ENCODE data around the gene SLC12A8. TPM values are rescaled to one million over a fixed set of nuclear protein-coding genes. Genes with fewer than 3 reads are reported as not detected.

Gene SLC12A8
- total RNA-seq, 4 donors from 2014 or later = 0.26 to 4.7 (median 0.58) TPM; not detected in 1

DNA sequence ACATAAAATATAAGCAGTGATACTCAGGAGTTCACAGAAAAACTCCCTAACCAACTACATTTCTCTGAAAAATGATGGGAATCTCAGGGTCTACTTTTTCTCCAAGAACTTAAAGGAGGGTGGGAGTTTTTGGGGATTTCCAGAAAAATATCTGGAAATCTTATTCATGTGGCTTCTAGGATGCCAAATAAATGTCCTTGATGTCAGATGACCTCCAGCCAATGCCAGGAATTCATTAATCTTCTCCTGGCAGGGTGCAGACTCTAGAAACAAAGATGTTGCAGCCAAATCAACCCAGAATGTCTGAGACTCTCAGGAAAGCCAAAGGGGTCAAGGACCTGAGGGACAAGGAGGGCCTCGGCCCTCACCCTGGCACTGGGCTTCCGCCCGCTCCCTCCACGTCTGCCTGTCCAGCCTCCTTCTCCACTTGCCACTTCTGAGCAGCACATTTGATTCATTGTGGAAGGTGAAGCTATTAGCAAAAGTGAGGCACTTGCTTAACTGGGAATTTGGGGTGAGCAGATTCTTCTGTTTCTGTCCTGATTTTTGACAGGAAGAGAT is 94.8 kb downstream of the SLC12A8 start:
- Histone ChIP-seq H3K4me3 (no peak overlapping the region), H3K9me3 (no peaks in the 10 kb centered on the region), H3K4me1 (peaks cover 0 to 9% of the 10 kb centered on the region in 2 donors), H3K27me3 (no peaks in the 10 kb centered on the region), H3K36me3 (no peaks in the 10 kb centered on the region), H3K27ac (no peak overlapping the region)
- no peak for TF ChIP-seq POLR2A (IDR thresholded peaks at IDR 0.05)
- TF ChIP-seq, protein P1, sequence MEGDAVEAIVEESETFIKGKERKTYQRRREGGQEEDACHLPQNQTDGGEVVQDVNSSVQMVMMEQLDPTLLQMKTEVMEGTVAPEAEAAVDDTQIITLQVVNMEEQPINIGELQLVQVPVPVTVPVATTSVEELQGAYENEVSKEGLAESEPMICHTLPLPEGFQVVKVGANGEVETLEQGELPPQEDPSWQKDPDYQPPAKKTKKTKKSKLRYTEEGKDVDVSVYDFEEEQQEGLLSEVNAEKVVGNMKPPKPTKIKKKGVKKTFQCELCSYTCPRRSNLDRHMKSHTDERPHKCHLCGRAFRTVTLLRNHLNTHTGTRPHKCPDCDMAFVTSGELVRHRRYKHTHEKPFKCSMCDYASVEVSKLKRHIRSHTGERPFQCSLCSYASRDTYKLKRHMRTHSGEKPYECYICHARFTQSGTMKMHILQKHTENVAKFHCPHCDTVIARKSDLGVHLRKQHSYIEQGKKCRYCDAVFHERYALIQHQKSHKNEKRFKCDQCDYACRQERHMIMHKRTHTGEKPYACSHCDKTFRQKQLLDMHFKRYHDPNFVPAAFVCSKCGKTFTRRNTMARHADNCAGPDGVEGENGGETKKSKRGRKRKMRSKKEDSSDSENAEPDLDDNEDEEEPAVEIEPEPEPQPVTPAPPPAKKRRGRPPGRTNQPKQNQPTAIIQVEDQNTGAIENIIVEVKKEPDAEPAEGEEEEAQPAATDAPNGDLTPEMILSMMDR (IDR thresholded peaks at IDR 0.05) = no peak
- intact Hi-C loops (cut with DNase I; ENCODE audit: low total_unique reads) = no loop called here
- no peak for DNase-seq

DNA sequence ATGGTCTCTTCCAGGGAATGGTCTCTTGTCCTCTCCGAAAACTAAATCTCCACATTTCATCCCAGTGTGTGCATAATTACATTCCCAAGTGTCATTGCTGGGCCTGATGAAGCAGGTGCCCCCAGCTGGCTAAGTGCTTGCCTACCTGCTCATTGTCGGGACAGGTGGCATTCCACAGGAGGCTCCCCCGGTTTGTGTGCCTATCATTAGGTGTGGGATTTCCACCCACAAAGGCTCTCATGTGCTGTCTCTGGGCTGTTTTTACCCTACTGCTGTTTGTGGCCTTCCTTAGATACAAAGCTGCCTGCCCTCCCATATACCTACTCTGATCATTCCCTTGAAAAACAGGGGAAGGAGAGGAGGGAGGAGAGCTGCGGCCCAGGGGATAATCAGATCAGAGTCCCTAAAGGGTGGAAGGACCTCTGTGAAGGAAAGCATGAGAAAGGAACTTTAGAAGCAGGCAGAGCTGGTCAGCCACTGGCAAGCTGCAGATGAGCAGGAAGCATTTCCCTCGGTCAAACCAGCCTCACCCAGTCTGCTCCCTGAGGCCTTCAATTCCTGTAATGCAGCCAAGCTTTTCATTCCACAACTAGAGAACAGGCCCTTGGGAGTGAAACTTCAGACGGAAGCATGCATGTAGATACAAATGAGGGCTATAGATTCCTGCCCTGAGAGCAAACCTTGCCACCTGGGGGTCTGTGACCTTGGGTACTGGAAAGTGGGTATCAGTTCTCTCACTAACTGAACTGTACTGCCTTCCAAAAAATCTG is 96.1 kb downstream of the SLC12A8 start:
- intact Hi-C loops (cut with DNase I; ENCODE audit: low total_unique reads) = no loop called here
- Histone ChIP-seq H3K4me3 (no peak overlapping the region), H3K36me3 (no peaks in the 10 kb centered on the region), H3K27ac (peak overlapping the region in 1 of 2 donors; percentile 38), H3K9me3 (no peaks in the 10 kb centered on the region), H3K4me1 (peaks cover 0 to 9% of the 10 kb centered on the region in 2 donors), H3K27me3 (no peaks in the 10 kb centered on the region)
- TF ChIP-seq POLR2A (IDR thresholded peaks at IDR 0.05) = no peak
- TF ChIP-seq, protein P1 (IDR thresholded peaks at IDR 0.05) = no peak
- DNase-seq = no peak

DNA sequence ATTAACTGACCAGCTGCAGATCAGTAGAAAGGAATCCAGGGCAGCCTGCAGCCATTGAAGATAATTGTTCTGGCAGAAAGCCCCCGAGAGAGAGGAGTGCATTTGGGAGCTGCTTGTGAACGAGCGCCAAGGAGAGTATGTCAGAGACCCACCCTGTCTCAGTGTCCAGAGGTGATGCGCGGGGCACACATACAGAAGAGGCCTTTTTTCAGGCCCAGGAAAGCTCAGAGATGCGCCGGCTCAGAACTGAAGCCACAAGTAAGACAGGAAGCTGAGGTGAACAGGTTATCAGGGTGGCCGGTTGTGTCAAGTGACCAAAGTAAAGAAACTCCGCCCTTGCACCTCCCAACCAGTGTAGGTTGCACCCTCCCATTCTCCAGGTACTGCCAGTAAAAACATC is 96.9 kb downstream of the SLC12A8 start:
- no peak overlapping the region for H3K27ac ChIP-seq
- TF ChIP-seq, protein P1 (IDR thresholded peaks at IDR 0.05) = no peak
- no peak for TF ChIP-seq POLR2A (IDR thresholded peaks at IDR 0.05)
- DNase-seq = no peak
- no peaks in the 10 kb centered on the region for H3K36me3 ChIP-seq
- no peak overlapping the region for H3K4me3 ChIP-seq
- H3K27me3 ChIP-seq = no peaks in the 10 kb centered on the region
- intact Hi-C loops (cut with DNase I; ENCODE audit: low total_unique reads) = no loop called here
- no peaks in the 10 kb centered on the region for H3K9me3 ChIP-seq
- peaks cover 0 to 9% of the 10 kb centered on the region in 2 donors for H3K4me1 ChIP-seq

DNA sequence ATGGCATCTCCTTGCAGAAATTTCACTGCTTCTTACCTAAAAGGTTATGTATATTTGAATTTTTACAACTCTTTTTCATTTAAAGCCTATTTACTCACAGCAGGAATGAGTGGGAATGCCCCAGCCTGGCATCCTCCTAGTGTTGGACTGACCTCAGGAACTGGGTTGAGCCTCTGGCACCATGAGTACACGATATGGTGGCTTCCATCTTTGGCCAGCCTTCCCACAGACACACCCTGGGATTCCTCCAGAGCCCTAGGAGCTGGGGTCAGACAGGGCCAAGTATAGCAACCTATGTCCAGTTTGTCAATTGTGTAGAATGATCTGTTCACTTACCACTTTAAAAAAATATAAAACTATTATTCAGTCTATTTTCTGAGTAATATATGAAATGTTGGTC is 99.6 kb downstream of the SLC12A8 start:
- no peak overlapping the region for H3K27ac ChIP-seq
- no peak for DNase-seq
- TF ChIP-seq POLR2A (IDR thresholded peaks at IDR 0.05) = no peak
- TF ChIP-seq, protein P1 (IDR thresholded peaks at IDR 0.05) = no peak
- peaks cover 0 to 9% of the 10 kb centered on the region in 2 donors for H3K4me1 ChIP-seq
- no peak overlapping the region for H3K4me3 ChIP-seq
- no peaks in the 10 kb centered on the region for H3K27me3 ChIP-seq
- intact Hi-C loops (cut with DNase I; ENCODE audit: low total_unique reads) = no loop called here
- H3K36me3 ChIP-seq = no peaks in the 10 kb centered on the region
- H3K9me3 ChIP-seq = no peaks in the 10 kb centered on the region

DNA sequence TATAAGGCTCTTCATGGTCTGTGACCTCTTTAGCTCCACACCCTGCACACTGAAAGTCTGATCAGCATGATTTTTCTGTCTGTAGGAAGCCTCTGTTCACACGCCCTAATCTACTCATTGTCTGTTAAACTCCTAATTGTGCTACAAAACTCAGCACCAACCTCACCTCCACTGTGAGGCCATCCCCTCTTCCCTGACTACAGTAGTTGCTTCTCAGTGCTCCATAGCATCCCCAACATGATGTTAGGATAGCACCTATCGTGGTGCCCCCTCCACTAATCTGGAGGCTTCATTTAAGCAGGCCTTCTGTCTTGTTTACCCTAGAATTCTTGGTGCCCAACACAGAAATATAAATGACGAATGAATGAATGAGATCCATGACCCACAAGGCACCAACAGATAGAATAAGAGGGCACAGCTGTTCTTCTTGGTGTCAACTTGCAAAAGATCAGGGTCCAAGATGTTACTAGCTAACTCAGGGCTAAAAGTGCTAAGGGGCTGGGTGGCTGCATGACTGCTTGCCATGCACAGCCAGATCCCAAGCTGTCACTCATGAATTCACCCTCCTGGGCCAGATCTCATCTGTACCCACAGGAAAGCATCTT is 101.6 kb downstream of the SLC12A8 start:
- H3K4me1 ChIP-seq = peaks cover 0 to 2% of the 10 kb centered on the region in 2 donors
- DNase-seq = no peak
- TF ChIP-seq POLR2A (IDR thresholded peaks at IDR 0.05) = no peak
- TF ChIP-seq, protein P1 (IDR thresholded peaks at IDR 0.05) = no peak
- H3K9me3 ChIP-seq = no peaks in the 10 kb centered on the region
- no peak overlapping the region for H3K4me3 ChIP-seq
- no peaks in the 10 kb centered on the region for H3K27me3 ChIP-seq
- no peak overlapping the region for H3K27ac ChIP-seq
- H3K36me3 ChIP-seq = no peaks in the 10 kb centered on the region
- intact Hi-C loops (cut with DNase I; ENCODE audit: low total_unique reads) = no loop called here
